K562 (cell line): Measurements from ENCODE around the gene ARHGAP26. TPM values are rescaled to one million over a fixed set of nuclear protein-coding genes. Genes with fewer than 3 reads are reported as not detected.
A peak's percentile ranks its signal among the peaks of the same experiment; 100 is the strongest.

Experiments
- C11orf30 ChIP-seq: fragments of 450-650 bp; IDR thresholded peaks from 2 replicates; pipeline ENCODE4 v1.6.1; 2016; ENCODE audit warnings: low read depth, mild to moderate bottlenecking
- CREB5 ChIP-seq: fragments of 250-450 bp; sonication (Bioruptor Pico); IDR thresholded peaks from 2 replicates; pipeline ENCODE4 v1.5.0; 2020; ENCODE audit warnings: mild to moderate bottlenecking
- ERF ChIP-seq: fragments of 450-650 bp; formaldehyde crosslinking; IDR thresholded peaks from 2 replicates; pipeline ENCODE4 v1.4.0; 2020; ENCODE audit warnings: mild to moderate bottlenecking, mixed read lengths
- FOXA3 ChIP-seq, 2 experiments: fragments of 450-650 bp in 1 of 2; sonication (generic) in 1 of 2; formaldehyde crosslinking; IDR thresholded peaks in 1 of 2; conservative IDR thresholded peaks in 1 of 2; 2 replicates each; pipeline versions ENCODE4 v1.4.0 to v1.8.0; 2020 to 2022; ENCODE audit warnings: mild to moderate bottlenecking in 2 of 2, missing genetic modification reagents in 1 of 2
- FOXJ3 ChIP-seq: sonication (generic); formaldehyde crosslinking; IDR thresholded peaks from 2 replicates; pipeline ENCODE4 v1.4.0; 2020; ENCODE audit warnings: mild to moderate bottlenecking, missing genetic modification reagents
- HIVEP1 ChIP-seq: fragments of 250-450 bp; sonication (Bioruptor Pico); IDR thresholded peaks from 2 replicates; pipeline ENCODE4 v1.4.0; 2020; ENCODE audit warnings: mild to moderate bottlenecking
- MAFK ChIP-seq: IDR thresholded peaks from 2 replicates; pipeline ENCODE4 v1.6.1; 2011; ENCODE audit warnings: low read length, improper control_type of control experiment
- MCM5 ChIP-seq: fragments of 450-650 bp; IDR thresholded peaks from 2 replicates; pipeline ENCODE4 v1.6.1; 2016; ENCODE audit warnings: low read depth
- PCBP2 ChIP-seq: fragments of 200-400 bp; formaldehyde crosslinking; IDR thresholded peaks from 2 replicates; pipeline ENCODE4 v1.6.1; 2018; ENCODE audit warnings: low read length, low read depth, mild to moderate bottlenecking, moderate library complexity; ENCODE audit not compliant: poor library complexity, severe bottlenecking
- RBM14 ChIP-seq: fragments of 200-400 bp; formaldehyde crosslinking; IDR thresholded peaks from 2 replicates; pipeline ENCODE4 v1.6.1; 2018; ENCODE audit warnings: low read depth, mild to moderate bottlenecking, low read length, moderate library complexity, borderline replicate concordance; ENCODE audit not compliant: insufficient read depth
- RBM17 ChIP-seq: fragments of 200-400 bp; formaldehyde crosslinking; IDR thresholded peaks from 2 replicates; pipeline ENCODE4 v1.6.1; 2017; ENCODE audit warnings: low read depth, mild to moderate bottlenecking, low read length, borderline replicate concordance
- SOX6 ChIP-seq: fragments of 450-650 bp; IDR thresholded peaks from 2 replicates; pipeline ENCODE4 v1.6.1; 2014; ENCODE audit warnings: mild to moderate bottlenecking
- STAT5A ChIP-seq: IDR thresholded peaks from 2 replicates; pipeline ENCODE4 v1.6.1; 2012; ENCODE audit warnings: low read length, inconsistent platforms, borderline replicate concordance
- TSC22D4 ChIP-seq: fragments of 450-650 bp; IDR thresholded peaks from 2 replicates; pipeline ENCODE4 v1.6.1; 2016; ENCODE audit warnings: missing genetic modification characterization, missing biosample characterization, control low read depth
- WHSC1 ChIP-seq: IDR thresholded peaks from one replicate; pipeline ENCODE4 v1.6.1; 2012; ENCODE audit warnings: low read length, control low read depth, inconsistent platforms
- ZNF197 ChIP-seq: fragments of 200-800 bp; sonication (Bioruptor generic); IDR thresholded peaks from 2 replicates; pipeline ENCODE4 v1.6.1; 2016; ENCODE audit warnings: low read depth, missing genetic modification characterization, missing compliant biosample characterization
- ZNF263 ChIP-seq: sonication (generic); formaldehyde crosslinking; IDR thresholded peaks from 2 replicates; pipeline ENCODE4 v1.8.0; 2022; ENCODE audit warnings: mild to moderate bottlenecking, missing genetic modification reagents, borderline replicate concordance
- ZNF274 ChIP-seq: IDR thresholded peaks from 2 replicates; pipeline ENCODE4 v1.6.1; 2011; ENCODE audit warnings: low read depth, mild to moderate bottlenecking, low read length, moderate library complexity, borderline replicate concordance
- ZNF316 ChIP-seq: fragments of 450-650 bp; IDR thresholded peaks from 2 replicates; pipeline ENCODE4 v1.6.1; 2016
- ZNF449 ChIP-seq: fragments of 250-450 bp; sonication (Bioruptor Pico); IDR thresholded peaks from 2 replicates; pipeline ENCODE4 v1.8.0; 2022; ENCODE audit warnings: moderate library complexity, mild to moderate bottlenecking, inconsistent platforms
- ZNF75A ChIP-seq: fragments of 450-650 bp; formaldehyde crosslinking; IDR thresholded peaks from 2 replicates; pipeline ENCODE4 v1.4.0; 2020; ENCODE audit warnings: mild to moderate bottlenecking
- ZNF830 ChIP-seq: fragments of 250-450 bp; sonication (Bioruptor Pico); IDR thresholded peaks from 2 replicates; pipeline ENCODE4 v1.5.0; 2021; ENCODE audit warnings: mild to moderate bottlenecking
- polyA plus RNA-seq, 8 experiments: library from polyadenylated mRNA; depleted of rRNA in 4 of 8; stranded (reverse) in 5 of 8; unstranded in 3 of 8; fragments of >200 nt; fragmentation: Nextera tagmentation in 2 of 8; fragmentation: Illumina TruSeq in 1 of 8; extraction: Ambion mirVana in 2 of 8; extraction: Trizol in 1 of 8; gene quantifications; 2 replicates each; pipeline versions ENCODE4 v1.2.1 to v1.2.3, GENCODE V29; 2011 to 2014; ENCODE audit warnings: inconsistent platforms in 1 of 8, missing spikeins in 1 of 8
- total RNA-seq, 7 experiments: library from RNA; depleted of rRNA in 6 of 7; stranded (reverse); fragments of >200 nt in 6 of 7; fragmentation: Illumina TruSeq in 2 of 7; extraction: Trizol in 2 of 7; gene quantifications; 2 replicates each; pipeline versions ENCODE4 v1.2.1 to v1.2.3, GENCODE V29; 2011 to 2021; ENCODE audit warnings: low replicate concordance in 1 of 7
- TF ChIP-seq, protein P1 (sequence below), 2 experiments: fragments of 450-650 bp; IDR thresholded peaks; 2 replicates each; pipeline ENCODE4 v1.6.1; 2018; ENCODE audit warnings: mild to moderate bottlenecking in 2 of 2, low read depth in 1 of 2; ENCODE audit not compliant: partially characterized antibody in 2 of 2

The ARHGAP26 gene
- total and polyA plus RNA-seq, 9 of the 15 experiments (the other 6 are each of a cell fraction or from before 2014, with no cell fraction given), result 0.13 to 1.1 (median 0.55) TPM

GRCh38 chr5:143041972-143042770 lies 272.0 kb downstream of the ARHGAP26 start (continued):
- TF ChIP-seq ZNF197 (no peak), CREB5 (CRISPR knock-in tag) (no peak), PCBP2 (no peak), ZNF274 (no peak), MCM5 (no peak), MAFK (peak; percentile 91), WHSC1 (no peak), HIVEP1 (no peak), ERF (CRISPR knock-in tag) (no peak), TSC22D4 (tag) (no peak), FOXA3 (CRISPR knock-in tag; conservative IDR thresholded peaks at IDR 0.05 in 1 of 2, IDR thresholded peaks at IDR 0.05 in 1 of 2) (no peak), ZNF263 (CRISPR knock-in tag) (no peak), C11orf30 (peak; percentile 93), ZNF316 (peak; percentile 92), STAT5A (no peak), FOXJ3 (CRISPR knock-in tag) (no peak), ZNF449 (no peak), ZNF830 (CRISPR knock-in tag) (no peak), RBM17 (no peak), ZNF75A (CRISPR knock-in tag) (no peak), RBM14 (no peak), SOX6 (no peak)
- TF ChIP-seq, protein P1, sequence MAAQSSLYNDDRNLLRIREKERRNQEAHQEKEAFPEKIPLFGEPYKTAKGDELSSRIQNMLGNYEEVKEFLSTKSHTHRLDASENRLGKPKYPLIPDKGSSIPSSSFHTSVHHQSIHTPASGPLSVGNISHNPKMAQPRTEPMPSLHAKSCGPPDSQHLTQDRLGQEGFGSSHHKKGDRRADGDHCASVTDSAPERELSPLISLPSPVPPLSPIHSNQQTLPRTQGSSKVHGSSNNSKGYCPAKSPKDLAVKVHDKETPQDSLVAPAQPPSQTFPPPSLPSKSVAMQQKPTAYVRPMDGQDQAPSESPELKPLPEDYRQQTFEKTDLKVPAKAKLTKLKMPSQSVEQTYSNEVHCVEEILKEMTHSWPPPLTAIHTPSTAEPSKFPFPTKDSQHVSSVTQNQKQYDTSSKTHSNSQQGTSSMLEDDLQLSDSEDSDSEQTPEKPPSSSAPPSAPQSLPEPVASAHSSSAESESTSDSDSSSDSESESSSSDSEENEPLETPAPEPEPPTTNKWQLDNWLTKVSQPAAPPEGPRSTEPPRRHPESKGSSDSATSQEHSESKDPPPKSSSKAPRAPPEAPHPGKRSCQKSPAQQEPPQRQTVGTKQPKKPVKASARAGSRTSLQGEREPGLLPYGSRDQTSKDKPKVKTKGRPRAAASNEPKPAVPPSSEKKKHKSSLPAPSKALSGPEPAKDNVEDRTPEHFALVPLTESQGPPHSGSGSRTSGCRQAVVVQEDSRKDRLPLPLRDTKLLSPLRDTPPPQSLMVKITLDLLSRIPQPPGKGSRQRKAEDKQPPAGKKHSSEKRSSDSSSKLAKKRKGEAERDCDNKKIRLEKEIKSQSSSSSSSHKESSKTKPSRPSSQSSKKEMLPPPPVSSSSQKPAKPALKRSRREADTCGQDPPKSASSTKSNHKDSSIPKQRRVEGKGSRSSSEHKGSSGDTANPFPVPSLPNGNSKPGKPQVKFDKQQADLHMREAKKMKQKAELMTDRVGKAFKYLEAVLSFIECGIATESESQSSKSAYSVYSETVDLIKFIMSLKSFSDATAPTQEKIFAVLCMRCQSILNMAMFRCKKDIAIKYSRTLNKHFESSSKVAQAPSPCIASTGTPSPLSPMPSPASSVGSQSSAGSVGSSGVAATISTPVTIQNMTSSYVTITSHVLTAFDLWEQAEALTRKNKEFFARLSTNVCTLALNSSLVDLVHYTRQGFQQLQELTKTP (IDR thresholded peaks at IDR 0.05; ENCODE audit: low read depth in 1 of 2, partially characterized antibody in 2 of 2), result no peak
